Measurements from ENCODE around the gene NKX2-3. TPM values are rescaled to one million over a fixed set of nuclear protein-coding genes. Genes with fewer than 3 reads are reported as not detected.

Gene NKX2-3
- total and polyA plus RNA-seq, 5 donors, result not detected

GRCh38 chr10:99528494-99529441, 4.0 kb upstream of the NKX2-3 start:
- no peak for ATAC-seq
- H3K27ac ChIP-seq (ENCODE audit: low read length), result no peak overlapping the region
- 15% methylated on average over 10 of the region's 10 CpGs for WGBS
- intact Hi-C loops (cut with DNase I), result no loop called here
- no peak overlapping the region for H3K4me3 ChIP-seq (ENCODE audit: low read length)
- H3K9me3 ChIP-seq (ENCODE audit: control insufficient read depth, low read length), result no peaks in the 10 kb centered on the region
- no peaks in the 10 kb centered on the region for H3K27me3 ChIP-seq (ENCODE audit: control insufficient read depth, insufficient read depth)
- peaks cover 2% of the 10 kb centered on the region for H3K4me1 ChIP-seq (ENCODE audit: control insufficient read depth, insufficient read depth, low read length)
- DNase-seq, result no peak

- ATAC-seq (no peak), DNase-seq (no peak)
- 13% methylated on average over 22 of the region's 22 CpGs for WGBS
- Histone ChIP-seq H3K9me3 (ENCODE audit: control insufficient read depth, low read length) (no peaks in the 10 kb centered on the region), H3K27me3 (ENCODE audit: control insufficient read depth, insufficient read depth) (no peaks in the 10 kb centered on the region), H3K4me1 (ENCODE audit: control insufficient read depth, insufficient read depth, low read length) (peaks cover 3% of the 10 kb centered on the region), H3K27ac (ENCODE audit: low read length) (no peak overlapping the region), H3K4me3 (ENCODE audit: low read length) (no peak overlapping the region)
- intact Hi-C loops (cut with DNase I), result no loop called here
Measured at GRCh38 chr10:99529591-99530107, 3.1 kb upstream of the NKX2-3 start.

- Histone ChIP-seq H3K4me3 (ENCODE audit: low read length) (no peak overlapping the region), H3K27me3 (ENCODE audit: control insufficient read depth, insufficient read depth) (no peaks in the 10 kb centered on the region), H3K4me1 (ENCODE audit: control insufficient read depth, insufficient read depth, low read length) (peaks cover 8% of the 10 kb centered on the region), H3K9me3 (ENCODE audit: control insufficient read depth, low read length) (no peaks in the 10 kb centered on the region), H3K27ac (ENCODE audit: low read length) (no peak overlapping the region)
- ATAC-seq (no peak), DNase-seq (peak in 1 of 3 donors; percentile 47)
- WGBS, result 8% methylated on average over 46 of the region's 46 CpGs
- intact Hi-C loops (cut with DNase I), result no loop called here
Measured at GRCh38 chr10:99530108-99531025, 2.4 kb upstream of the NKX2-3 start.

- ATAC-seq (no peak), DNase-seq (no peak)
- intact Hi-C loops (cut with DNase I), result no loop called here
- no peak overlapping the region for H3K27ac ChIP-seq (ENCODE audit: low read length)
- peaks cover 8% of the 10 kb centered on the region for H3K4me1 ChIP-seq (ENCODE audit: control insufficient read depth, insufficient read depth, low read length)
- no peaks in the 10 kb centered on the region for H3K27me3 ChIP-seq (ENCODE audit: control insufficient read depth, insufficient read depth)
- 7% methylated on average over 40 of the region's 40 CpGs for WGBS
- H3K9me3 ChIP-seq (ENCODE audit: control insufficient read depth, low read length), result no peaks in the 10 kb centered on the region
- no peak overlapping the region for H3K4me3 ChIP-seq (ENCODE audit: low read length)
Measured at GRCh38 chr10:99531026-99531695, 1.6 kb upstream of the NKX2-3 start.

GRCh38 chr10:99531696-99532593, 797 bp upstream of the NKX2-3 start:
- H3K4me3 ChIP-seq (ENCODE audit: low read length), result no peak overlapping the region
- DNase-seq (no peak), ATAC-seq (no peak)
- intact Hi-C loops (cut with DNase I), result no loop called here
- H3K27ac ChIP-seq (ENCODE audit: low read length), result no peak overlapping the region
- 36% methylated on average over 25 of the region's 25 CpGs for WGBS
- peaks cover 8% of the 10 kb centered on the region for H3K4me1 ChIP-seq (ENCODE audit: control insufficient read depth, insufficient read depth, low read length)
- no peaks in the 10 kb centered on the region for H3K27me3 ChIP-seq (ENCODE audit: control insufficient read depth, insufficient read depth)
- no peaks in the 10 kb centered on the region for H3K9me3 ChIP-seq (ENCODE audit: control insufficient read depth, low read length)

GRCh38 chr10:99533496-99534449, 1.0 kb downstream of the NKX2-3 start:
- no peak overlapping the region for H3K27ac ChIP-seq (ENCODE audit: low read length)
- DNase-seq (no peak), ATAC-seq (no peak)
- H3K9me3 ChIP-seq (ENCODE audit: control insufficient read depth, low read length), result no peaks in the 10 kb centered on the region
- H3K4me3 ChIP-seq (ENCODE audit: low read length), result no peak overlapping the region
- 8% methylated on average over 38 of the region's 38 CpGs for WGBS
- intact Hi-C loops (cut with DNase I), result no loop called here
- no peaks in the 10 kb centered on the region for H3K27me3 ChIP-seq (ENCODE audit: control insufficient read depth, insufficient read depth)
- H3K4me1 ChIP-seq (ENCODE audit: control insufficient read depth, insufficient read depth, low read length), result peaks cover 8% of the 10 kb centered on the region

GRCh38 chr10:99534450-99534938, 1.8 kb downstream of the NKX2-3 start:
- Histone ChIP-seq H3K4me3 (ENCODE audit: low read length) (peak overlapping the region; percentile 37), H3K4me1 (ENCODE audit: control insufficient read depth, insufficient read depth, low read length) (peaks cover 8% of the 10 kb centered on the region), H3K9me3 (ENCODE audit: control insufficient read depth, low read length) (no peaks in the 10 kb centered on the region), H3K27me3 (ENCODE audit: control insufficient read depth, insufficient read depth) (no peaks in the 10 kb centered on the region), H3K27ac (ENCODE audit: low read length) (no peak overlapping the region)
- WGBS, result 12% methylated on average over 26 of the region's 26 CpGs
- intact Hi-C loops (cut with DNase I), result no loop called here
- DNase-seq, result no peak
- no peak for ATAC-seq

- Histone ChIP-seq H3K9me3 (ENCODE audit: control insufficient read depth, low read length) (no peaks in the 10 kb centered on the region), H3K4me1 (ENCODE audit: control insufficient read depth, insufficient read depth, low read length) (peaks cover 8% of the 10 kb centered on the region), H3K4me3 (ENCODE audit: low read length) (peak overlapping the region; percentile 37), H3K27me3 (ENCODE audit: control insufficient read depth, insufficient read depth) (no peaks in the 10 kb centered on the region), H3K27ac (ENCODE audit: low read length) (no peak overlapping the region)
- intact Hi-C loops (cut with DNase I), result no loop called here
- peak in 1 of 2 donors; percentile 41 for ATAC-seq
- WGBS, result 1% methylated on average over 100 of the region's 100 CpGs
- DNase-seq, result no peak
Measured at GRCh38 chr10:99534939-99535763, 2.4 kb downstream of the NKX2-3 start.
